ENCODE results near the gene CSMD2.

GRCh38 chr1:34009340-34009985, 155.6 kb downstream of the CSMD2 start:
- no peak for TF ChIP-seq POLR2A (IDR thresholded peaks at IDR 0.05)
- TF ChIP-seq CTCF (IDR thresholded peaks at IDR 0.05 in 4 of 5, conservative IDR thresholded peaks at IDR 0.05 in 1 of 5) = no peak

All from gastrocnemius medialis (tissue), 4 donors.